T-helper 1 cell treated with Interleukin-12 subunit alpha and Interleukin-12 subunit beta and Interleukin-4 antibody, amounts not matched to agents 30 ng/mL and 1 ng/mL, for 36 hours (primary cell): Measurements from ENCODE around the gene TMEM175. TPM values are rescaled to one million over a fixed set of nuclear protein-coding genes. Genes with fewer than 3 reads are reported as not detected.
"Not testable (repeated sequence)": the region's sequence is repeated elsewhere in the genome, so short reads cannot be mapped to it uniquely, and the experiment has no call there.

Source experiments
- intact Hi-C: fragments of 100-400 bp; cut with micrococcal nuclease; formaldehyde crosslinking; loops from one replicate; pipeline ENCODE4 v1.15.1; 2024
- total RNA-seq: library from RNA; stranded (reverse); gene quantifications from 2 replicates; pipeline ENCODE4 v1.2.3, GENCODE V29; 2022

The TMEM175 gene
- total RNA-seq, 1 donor from 2014 or later = 24.9 TPM

DNA sequence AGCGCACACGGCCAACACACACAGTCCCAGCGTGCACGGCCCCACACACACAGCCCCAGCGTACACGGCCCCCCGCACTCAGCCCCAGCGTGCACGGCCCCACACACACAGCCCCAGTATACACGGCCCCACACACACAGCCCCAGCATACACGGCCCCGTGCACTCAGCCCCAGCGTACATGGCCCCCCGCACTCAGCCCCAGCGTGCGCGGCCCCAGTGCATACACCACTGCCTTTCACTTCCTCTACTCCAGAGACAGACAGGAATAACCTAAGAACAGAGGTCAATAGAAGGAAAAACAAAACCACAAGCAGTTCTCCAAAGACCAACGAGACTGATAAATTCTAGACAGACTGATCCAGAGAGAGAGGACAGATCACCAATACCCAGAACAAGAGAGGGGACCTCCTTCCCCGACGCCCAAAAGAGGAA is 17.2 kb upstream of the TMEM175 start:
- intact Hi-C loops = loop anchor here (2.0 kb wide), 1 partner anchor 16 kb away; no protein-coding TSS in a partner anchor

DNA sequence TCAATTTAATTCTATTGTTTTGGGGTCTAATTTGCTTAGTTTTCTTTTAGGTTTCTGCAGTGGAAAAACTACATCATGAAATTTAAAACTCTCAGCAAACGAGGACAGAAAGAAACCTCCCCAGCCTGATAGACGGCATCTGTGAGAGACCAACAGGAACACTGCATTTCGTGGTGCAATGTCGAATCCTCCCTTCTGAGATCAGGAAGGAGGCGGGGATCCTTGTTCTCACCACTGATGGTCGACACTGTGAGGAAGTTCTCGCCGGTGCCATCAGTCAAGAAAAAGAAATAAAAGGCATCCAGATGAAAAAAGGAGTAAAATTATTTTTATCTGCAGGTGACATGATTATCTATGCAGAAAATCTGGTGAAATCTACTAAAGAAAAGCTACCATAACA is 16.7 kb upstream of the TMEM175 start:
- intact Hi-C loops = loop anchor here (2.0 kb wide), 1 partner anchor 15 kb away; no protein-coding TSS in a partner anchor

DNA sequence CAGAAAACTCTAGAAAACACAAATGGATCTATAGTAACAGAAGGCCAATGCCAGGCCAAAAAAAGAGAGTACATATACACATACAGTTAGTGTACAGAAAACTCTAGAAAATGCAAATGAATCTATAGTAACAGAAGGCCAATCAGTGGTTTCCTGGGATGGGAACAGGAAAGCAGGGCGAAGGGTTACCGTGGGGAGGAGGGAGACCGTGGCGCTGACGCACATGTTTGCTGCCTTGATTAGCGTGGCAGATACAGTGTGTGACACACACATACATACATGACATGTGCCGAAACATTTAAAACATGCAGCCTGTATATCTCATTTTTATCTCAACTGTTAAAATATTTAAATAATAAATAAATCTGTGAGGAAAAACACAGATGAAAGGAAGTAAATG is 14.8 kb upstream of the TMEM175 start:
- intact Hi-C loops = no loop called here

DNA sequence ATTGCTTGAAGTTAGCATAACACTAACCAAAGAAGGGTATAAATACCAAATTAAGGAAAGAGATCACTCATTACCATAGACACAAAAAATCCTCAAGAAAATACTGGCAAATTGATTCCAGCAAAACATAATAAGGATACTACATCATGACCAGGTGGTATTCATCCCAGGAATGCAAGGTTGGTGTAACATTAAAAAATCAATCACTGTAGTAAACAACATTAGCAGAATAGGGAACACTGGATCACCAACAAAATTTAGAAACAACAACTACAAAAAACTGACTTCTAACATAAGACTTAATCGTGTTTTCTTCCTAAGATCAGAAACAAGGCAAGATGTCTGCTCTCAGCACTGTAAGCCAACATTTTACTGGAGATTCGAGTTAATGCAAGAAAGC is 14.3 kb upstream of the TMEM175 start:
- intact Hi-C loops = no loop called here

DNA sequence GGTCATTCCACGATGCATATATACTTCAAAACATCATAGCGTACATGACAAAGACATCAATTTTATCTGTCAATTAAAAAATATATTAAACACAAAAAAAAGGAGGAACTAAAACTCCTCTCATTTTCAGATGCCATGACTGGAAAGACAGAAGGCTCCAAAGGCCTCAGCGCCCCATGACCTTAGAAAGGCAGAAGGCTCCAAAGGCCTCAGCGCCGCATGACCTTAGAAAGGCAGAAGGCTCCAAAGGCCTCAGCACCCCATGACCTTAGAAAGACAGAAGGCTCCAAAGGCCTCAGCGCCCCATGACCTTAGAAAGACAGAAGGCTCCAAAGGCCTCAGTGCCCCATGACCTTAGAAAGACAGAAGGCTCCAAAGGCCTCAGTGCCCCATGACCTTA is 13.7 kb upstream of the TMEM175 start:
- intact Hi-C loops = not testable (repeated sequence)

DNA sequence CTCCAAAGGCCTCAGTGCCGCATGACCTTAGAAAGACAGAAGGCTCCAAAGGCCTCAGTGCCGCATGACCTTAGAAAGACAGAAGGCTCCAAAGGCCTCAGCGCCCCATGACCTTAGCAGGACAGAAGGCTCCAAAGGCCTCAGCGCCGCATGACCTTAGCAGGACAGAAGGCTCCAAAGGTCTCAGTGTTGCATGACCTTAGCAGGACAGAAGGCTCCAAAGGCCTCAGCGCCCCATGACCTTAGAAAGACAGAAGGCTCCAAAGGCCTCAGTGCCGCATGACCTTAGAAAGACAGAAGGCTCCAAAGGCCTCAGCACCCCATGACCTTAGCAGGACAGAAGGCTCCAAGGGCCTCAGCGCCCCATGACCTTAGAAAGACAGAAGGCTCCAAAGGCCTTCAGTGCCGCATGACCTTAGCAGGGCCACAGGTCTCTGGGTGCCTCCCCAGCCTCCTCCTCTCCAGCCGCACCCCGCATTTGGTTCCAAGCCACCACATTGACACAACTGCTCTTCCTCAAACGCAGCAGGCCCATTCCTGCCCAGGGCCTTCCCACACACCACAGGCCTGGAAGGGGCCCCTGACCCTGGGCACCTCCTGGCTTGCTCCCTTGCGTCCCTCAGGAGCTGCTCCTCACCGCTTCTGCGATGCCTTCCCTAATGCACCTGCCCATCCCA is 13.1 kb upstream of the TMEM175 start:
- intact Hi-C loops = not testable (repeated sequence)

DNA sequence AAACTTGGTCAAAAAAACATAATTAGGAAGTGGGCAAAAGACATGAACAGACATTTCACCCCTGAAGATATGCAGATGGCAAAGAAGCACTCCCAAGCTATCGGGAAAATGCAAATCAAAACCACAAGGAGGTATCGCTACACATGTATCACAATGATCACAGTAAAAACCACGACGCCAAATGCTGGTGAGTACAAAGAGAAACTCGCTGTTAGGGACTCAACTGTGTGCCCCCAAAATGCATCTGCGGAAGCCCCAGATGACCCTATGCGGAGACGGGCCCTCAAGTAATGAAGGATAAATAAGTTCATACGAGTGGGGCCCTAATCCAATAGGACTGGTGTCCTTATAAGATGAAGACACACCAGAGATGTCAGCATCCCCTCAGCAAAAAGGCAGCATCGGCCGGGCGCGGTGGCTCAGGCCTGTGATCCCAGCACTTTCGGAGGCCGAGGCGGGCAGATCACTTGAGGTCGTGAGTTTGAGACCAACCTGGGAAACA is 10.4 kb upstream of the TMEM175 start:
- intact Hi-C loops = no loop called here

DNA sequence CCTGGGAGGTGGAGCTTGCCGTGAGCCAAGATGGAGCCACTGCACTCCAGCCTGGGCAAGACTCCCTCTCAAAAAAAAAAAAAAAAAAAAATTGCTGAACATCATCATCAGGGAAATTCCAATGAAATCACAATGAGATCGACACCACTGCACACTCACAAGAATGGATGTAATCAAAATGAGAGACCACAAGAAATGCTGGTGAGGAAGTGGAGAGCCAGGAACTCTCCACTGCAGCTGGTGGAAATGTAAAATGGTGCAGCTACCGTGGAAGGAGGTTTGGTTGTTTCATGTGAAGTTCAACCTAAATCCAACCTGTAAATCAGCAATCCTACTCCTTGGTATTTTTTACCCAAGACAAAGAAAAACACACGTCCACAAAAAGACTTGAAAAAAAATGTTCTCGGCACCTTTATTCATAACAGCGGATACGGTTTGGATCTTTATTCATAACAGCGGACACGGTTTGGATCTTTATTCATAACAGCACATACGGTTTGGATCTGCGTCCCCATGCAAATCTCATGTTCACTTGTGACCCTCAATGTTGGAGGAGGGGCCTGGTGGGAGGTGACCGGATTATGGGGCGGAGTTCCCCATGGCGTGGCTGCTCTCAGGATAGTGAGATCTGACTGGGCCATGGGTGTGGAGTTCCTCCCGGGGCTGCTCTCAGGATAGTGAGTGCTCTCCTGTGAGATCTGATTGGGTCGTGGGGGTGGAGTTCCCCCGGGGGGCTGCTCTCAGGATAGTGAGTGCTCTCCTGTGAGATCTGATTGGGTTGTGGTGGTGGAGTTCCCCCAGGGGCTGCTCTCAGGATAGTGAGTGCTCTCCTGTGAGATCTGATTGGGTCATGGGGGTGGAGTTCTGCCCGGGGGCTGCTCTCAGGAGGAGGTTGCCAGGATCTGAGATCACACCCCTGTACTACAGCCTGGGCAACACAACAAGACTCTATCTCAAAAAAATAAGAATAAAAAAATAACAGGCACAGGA is 7.9 kb upstream of the TMEM175 start:
- intact Hi-C loops = loop anchor here (1.0 kb wide), 1 partner anchor 8 kb away; the partner anchor contains the start of genes GAK and TMEM175

DNA sequence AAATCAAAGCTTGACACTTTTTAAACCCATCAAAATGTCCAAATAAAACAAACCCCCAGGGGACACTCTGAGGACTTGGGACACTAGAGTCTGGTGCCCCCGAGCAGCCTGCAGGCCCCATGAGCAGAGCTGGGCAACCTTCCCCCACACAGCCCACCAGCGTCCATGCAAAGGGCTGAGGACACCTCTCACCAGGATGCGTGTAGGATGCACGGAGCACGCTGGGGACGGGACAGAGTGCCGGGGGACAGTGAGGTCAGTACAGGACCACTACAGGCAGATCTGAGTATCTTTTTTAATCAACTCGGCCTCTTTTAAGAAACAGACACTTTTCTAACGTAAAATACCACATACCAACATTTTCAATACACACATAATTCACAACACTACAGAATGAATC is 7.1 kb upstream of the TMEM175 start:
- intact Hi-C loops = no loop called here

DNA sequence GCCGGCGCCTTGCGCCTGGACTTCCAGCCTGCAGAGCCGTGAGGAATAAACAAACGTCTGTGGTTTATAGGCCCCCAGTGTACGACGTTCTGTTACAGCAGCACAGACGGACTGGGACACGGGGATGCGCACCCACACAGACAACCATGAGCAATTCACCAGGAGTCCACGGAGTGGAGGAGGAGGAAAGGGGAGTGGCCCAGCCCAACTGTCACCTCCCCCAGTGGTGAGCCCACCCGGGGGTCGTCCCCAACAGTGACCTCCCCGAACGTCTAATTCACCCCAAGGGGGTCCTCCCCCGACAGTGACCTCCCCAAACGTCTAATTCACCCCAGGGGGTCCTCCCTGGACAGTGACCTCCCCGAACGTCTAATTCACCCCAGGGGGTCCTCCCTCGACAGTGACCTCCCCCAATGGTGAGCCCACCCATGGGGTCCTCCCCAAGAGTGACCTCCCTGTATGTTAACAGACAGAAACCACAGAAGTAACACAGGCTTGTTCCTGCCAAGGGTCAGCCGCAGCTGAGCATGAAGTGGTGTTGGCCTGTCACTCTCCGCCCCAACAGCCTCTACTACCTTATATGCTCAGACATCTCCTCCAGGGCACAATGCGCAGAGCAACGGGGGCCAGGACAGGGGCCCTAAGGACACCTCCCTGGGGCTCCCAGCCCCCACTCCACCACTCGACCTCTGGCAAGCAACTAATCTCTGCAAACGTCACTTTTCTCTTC is 6.3 kb upstream of the TMEM175 start:
- intact Hi-C loops = no loop called here

DNA sequence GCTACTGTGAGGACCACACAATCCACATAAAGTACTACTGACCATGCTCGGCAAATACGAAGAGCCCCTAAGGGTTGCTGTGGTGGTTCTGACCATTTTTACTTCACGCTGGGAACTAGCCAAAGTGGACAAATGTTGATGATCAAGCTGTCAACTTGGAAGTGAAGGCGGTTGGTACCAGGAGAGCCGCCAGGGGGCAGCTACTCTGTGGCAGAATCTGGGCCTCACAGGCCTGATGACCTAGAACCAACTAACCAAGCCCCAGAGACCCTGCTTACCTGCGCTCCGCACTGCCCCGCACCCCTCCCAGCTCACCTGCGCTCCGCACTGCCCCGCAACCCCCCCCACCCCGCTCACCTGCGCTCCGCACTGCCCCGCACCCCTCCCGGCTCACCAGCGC is 5.7 kb upstream of the TMEM175 start:
- intact Hi-C loops = no loop called here

DNA sequence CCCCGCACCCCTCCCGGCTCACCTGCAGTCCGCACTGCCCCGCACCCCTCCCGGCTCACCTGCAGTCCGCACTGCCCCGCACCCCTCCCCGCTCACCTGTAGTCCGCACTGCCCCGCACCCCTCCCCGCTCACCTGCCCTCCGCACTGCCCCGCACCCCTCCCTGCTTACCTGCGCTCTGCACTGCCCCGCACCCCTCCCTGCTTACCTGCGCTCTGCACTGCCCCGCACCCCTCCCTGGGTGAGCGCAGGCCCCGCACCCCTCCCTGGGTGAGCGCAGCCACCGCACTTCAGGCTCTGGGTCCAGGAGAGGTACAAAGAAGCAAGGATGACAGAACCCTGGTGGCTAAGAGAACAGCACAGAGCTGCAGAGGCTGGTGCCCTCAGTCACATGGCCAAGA is 4.7 kb upstream of the TMEM175 start:
- intact Hi-C loops = not testable (repeated sequence)

DNA sequence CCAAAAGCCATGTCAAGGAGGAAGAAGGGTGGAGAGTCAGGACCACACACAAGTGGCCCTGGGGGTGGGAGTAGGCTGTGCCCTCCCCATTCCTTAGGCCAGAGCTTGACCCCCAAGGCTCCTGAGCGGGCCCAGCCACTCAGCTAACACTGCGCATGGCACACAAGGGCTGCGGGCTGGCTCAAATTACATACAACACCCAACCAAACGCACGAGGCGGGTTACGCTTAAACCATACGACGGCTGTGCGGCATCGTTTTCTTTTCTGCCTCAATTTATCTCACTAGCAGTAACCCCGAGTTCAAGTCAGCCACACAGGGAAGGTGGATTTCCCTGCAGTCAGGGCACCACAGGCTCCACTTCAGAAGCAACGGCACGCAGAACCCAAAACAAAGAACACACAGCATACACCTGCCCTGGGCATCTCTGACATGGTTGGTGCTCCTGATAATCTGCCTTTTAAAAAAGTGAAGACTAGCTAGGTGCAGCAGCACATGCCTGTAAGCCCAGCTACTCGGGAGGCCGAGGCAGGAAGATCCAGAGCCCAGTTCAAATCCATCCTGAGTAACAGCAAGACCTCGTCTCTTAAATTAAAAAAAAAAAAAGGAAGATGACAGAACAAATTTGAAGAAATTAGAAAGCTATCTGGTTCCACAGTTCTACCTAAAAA is 3.0 kb upstream of the TMEM175 start:
- intact Hi-C loops = no loop called here

DNA sequence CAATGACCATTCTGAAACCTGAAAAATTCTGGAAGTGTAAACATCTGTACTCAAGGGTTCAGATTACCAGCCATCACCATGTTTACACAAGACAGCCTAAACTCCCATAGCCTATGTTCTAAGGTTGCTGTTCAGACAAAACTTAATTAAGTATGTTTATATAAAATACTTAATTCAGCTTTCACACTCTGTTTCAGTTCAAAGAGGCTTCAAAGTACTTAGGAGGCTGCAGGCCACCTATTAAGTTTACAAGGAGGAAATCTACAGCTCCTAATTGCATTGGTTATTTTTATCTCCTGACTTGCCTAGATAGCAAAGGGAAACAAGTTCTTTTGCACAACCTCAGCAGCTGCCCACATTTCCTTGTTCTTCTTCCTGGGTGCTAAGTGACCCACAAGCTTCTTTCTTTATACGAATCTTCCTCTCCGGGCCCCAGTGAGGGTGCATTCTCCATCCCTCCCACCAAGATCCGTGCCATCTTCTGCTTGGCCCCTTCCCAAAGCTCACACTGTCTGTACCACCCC is 2.2 kb upstream of the TMEM175 start:
- intact Hi-C loops = loop anchor here (2.0 to 5.0 kb wide), 3 partner anchors 15 to 417 kb away; partner anchors contain the start of gene UVSSA

DNA sequence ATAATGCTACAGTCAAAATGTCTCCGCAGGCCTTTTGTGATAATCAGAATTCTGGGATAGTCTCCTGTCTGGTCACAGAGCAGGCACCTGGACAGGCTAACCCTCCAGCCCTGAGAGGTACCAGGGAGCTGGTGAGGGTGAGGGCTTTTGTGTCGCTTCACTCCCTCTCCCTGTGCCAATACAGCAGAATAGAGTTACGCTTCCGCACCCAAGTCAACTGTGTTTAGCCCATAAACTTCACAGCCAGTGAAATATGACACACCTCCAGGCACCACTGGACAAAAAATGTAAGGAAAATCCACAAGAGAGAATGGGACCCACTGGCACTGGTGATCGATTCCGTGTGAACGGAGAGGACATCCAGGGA is 1.4 kb upstream of the TMEM175 start:
- intact Hi-C loops = loop anchor here (2.0 to 5.0 kb wide), 3 partner anchors 16 to 416 kb away; partner anchors contain the start of gene UVSSA

DNA sequence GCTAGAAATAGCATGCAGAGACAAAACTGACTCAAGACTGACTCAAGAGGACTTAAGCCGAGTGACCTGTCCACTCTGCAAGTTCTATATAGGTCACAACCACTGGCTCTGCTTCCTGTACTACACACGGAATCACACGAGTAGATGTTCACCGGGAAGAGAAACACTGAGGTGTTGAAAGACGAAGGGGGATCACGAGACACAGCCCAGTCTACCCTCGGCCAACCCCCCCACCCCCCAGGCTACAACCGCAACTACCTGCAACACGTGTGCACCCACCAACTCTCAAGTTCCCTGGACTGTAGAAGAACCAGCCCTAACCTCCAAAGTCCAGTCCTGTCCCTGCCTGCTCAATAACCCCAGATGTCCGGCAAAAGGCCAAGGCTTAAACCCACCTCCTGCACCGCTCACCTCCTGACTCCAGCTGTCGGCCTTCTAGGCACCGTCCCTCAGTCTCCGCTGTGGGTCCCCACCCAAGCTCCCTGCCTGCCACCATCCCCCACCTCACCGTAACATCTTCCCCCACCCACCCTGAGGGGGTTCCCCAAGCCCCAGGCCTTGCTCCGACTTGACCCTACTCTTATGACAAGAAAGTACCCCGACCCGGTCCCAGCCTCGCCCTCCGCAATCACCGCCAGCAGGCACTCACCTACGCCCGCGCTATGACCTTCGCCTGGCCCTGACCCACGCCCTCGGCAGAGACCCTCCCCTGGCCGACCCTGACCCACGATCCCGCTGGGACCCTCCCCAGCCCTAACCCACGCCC is 883 bp upstream of the TMEM175 start:
- intact Hi-C loops = loop anchor here (2.0 to 5.0 kb wide), 3 partner anchors 17 to 416 kb away; partner anchors contain the start of gene UVSSA

DNA sequence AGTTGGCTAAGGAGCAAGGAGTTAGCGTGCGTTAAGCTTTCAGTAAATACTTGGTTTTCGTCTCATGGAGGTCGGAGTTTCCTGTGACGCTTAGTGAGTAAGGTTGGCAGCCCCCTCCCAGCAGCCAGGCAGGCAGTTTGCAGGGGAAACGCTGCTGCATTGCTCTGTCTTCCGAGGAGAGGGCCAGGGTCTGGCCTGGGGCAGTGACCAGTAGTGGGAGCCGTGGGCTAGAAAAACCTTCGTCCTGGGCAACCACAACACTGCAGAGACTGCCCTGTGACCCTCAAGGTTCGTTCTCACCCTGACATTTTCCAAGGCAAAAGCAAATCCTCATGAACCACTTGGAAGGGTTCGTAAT is 432 bp downstream of the TMEM175 start:
- intact Hi-C loops = loop anchor here (1.0 to 5.0 kb wide), 13 partner anchors 8 to 780 kb away; partner anchors contain the start of genes DGKQ, IDUA, MAEA and PCGF3

DNA sequence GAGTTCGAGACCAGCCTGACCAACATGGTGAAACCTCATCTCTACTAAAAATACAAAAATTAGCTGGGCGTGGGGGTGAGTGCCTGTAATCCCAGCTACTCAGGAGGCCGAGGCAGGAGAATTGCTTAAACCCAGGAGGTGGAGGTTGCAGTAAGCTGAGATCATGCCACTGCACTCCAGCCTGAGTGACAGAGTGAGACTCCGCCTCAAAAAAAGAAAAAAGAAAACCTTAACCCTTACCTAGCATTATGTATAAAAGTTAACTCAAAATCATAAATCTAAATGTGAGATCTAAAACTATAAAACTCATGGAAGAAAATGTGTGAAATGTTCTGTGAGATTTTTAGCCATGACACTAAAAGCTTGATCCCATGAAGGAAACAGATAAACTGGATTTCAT is 7.2 kb downstream of the TMEM175 start:
- intact Hi-C loops = not testable (repeated sequence)

DNA sequence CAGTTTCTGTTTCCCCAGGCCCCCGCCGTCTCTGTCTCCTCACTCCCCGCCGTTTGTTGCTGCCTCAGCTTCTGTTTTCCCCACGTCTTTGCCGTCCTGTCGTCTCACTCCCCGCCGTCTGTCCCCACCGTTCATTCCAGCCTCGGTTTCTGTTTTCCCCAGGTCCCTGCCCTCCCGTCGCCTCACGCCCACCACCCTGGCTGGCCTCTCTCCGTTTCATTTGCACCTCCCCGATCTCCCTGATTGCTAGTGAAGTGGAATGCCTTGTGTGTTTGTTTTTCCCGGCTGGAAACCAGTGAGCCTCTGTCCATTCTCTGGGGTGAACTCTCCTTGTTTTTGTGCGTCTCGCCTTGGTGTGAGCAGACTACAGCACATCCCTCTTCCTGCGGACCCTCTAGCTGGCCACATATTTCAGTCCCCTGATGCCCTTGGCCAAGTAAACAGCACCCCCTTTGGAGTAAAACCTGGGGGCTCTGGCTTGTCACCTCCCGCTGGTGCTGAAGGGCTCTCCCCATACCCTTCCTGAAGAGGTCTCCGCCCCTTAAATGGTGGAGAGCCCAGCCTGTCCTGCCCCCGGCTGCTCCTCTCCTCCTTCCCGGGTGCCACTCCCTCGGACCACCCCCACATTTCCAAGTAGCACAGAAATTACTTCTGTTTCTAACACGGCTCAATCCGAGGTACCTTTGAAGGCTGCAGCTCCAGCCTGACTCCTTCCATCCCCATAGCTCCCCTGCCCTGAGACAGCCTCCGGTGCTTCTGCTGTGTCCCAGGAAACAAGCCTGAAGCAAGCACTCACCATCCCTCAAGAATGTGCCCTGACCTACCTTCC is 13.2 kb downstream of the TMEM175 start:
- intact Hi-C loops = no loop called here
